Ramos (cell line): Measurements from ENCODE around the gene ARHGAP42.
"Not testable (repeated sequence)": the region's sequence is repeated elsewhere in the genome, so short reads cannot be mapped to it uniquely, and the experiment has no call there.

Source experiments
- in situ Hi-C: fragments of 300-500 bp; cut with MboI; formaldehyde crosslinking; loops from one replicate; pipeline ENCODE4 v1.14.3; 2022; ENCODE audit warnings: low sequenced_read_pairs; ENCODE audit not compliant: unreplicated experiment

Gene ARHGAP42

GRCh38 chr11:100687054-100687629 is at the start of gene ARHGAP42:
ARHGAP42 (plus strand) TSS chr11:100687288; CDS start chr11:100687679, 391 bp downstream.
- in situ Hi-C loops = no loop called here

- in situ Hi-C loops = no loop called here
Observed at GRCh38 chr11:100637706-100638105, 49.4 kb upstream of the ARHGAP42 start.

GRCh38 chr11:100638648-100639047 is 48.4 kb upstream of the ARHGAP42 start:
- in situ Hi-C loops = no loop called here

DNA sequence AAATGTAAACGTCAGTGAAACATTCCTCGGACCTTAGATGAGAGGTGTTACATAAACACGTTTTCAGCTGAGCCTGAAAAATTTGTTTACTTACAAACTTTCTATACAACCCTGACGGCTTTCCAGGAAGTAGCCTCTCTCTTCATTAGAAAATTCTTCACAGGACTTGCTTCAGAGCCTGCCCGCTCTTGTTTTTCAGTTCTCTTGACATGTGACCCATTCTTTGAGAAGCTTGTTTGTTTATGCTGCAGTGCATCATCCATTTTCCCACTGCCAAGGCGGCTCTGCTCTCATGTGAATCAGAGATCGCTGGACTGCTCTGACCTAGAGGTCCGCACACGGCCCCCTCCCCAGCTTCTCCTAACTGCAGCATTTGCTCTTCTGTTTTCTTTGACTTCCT is 47.9 kb upstream of the ARHGAP42 start:
- in situ Hi-C loops = no loop called here

DNA sequence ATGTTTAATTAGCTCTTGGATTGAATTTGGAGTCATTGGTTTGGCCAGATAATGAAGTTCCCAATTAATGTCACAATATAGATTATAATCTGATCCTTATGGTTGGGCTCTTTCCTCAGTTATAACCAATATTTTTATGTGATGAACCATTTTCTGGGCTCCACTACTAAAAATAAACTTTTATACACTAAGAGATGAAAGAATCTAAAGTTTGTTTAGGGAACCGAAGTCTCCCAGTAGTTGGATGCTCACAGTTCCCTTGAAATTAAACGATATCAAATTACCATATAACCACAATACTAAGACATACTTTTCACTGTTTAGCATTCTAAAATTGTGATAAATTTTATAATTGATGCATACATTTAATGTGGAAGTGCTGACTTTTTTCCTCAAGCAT is 47.0 kb upstream of the ARHGAP42 start:
- in situ Hi-C loops = no loop called here

- in situ Hi-C loops = no loop called here
Observed at GRCh38 chr11:100640646-100641045, 46.4 kb upstream of the ARHGAP42 start.

GRCh38 chr11:100641456-100641855 is 45.6 kb upstream of the ARHGAP42 start:
- in situ Hi-C loops = no loop called here

DNA sequence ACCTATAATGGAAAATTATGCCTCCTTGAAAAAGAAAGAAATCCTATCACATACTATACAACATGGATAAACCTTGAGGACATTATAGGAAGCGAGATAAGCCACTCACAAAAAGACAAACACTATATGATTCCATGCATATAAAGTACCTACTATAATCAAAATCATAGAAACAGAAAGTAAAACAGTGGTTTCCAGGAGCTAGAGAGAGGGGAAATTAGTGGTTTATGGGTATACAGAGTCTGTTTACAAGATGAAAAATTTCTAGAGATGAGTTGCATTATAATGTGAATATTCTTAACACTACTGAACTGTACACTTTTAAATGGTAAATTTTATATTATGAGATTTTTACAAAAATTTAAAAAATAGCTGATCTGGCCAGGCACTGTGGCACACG is 40.5 kb upstream of the ARHGAP42 start:
- in situ Hi-C loops = no loop called here

DNA sequence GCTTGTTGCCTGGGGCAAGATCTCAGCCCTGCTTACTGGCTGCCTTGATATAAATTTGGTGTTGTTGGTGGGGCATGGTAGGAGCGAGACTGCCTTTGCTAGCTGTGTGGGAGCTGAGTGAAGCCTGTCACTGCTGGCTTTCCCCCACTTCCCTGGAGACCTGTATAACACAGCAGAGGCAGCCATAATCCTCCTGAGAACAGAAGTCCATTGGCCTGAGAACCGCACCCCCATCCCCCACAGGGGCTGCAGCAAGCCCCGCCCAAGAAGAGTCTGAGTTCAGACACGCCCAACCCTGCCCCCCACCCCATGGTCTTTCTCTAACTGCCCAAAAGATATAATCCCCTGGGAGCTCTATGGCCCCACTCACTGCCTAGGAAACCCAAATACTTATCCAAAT is 39.2 kb upstream of the ARHGAP42 start:
- in situ Hi-C loops = no loop called here

- in situ Hi-C loops = no loop called here
Observed at GRCh38 chr11:100663583-100663982, 23.5 kb upstream of the ARHGAP42 start.

DNA sequence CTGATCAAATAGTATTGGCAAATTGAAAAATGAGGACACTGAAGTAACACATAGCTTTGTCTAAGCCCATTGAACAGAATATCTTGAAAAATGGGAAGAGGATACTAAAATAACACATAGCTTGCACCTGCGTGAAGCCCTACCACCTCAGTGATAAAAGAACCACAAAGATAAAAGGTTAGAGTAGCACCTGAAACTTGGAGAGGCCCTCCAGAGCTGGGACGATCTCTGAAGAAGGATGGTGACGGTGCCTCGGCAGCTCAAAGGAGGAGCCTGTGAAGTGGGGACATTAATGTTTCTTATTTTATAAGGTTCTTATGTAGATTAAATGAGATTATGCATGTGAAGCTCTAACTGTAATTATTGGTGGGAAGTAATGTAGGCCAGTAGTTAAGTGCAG is 23.1 kb upstream of the ARHGAP42 start:
- in situ Hi-C loops = no loop called here

DNA sequence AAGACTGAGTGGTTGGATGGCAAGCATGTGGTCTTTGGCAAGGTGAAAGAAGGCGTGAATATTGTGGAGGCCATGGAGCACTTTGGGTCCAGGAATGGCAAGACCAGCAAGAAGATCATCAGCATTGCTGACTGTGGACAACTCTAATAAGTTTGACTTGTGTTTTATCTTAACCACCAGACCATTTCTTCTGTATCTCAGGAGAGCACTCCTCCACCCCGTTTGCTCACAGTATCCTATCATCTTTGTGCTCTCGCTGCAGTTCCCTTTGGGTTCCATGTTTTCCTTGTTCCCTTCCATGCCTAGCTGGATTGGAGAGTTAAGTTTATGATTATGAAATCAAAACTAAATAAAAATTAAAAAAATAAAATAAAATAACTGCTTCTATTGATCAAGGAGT is 20.3 kb upstream of the ARHGAP42 start:
- in situ Hi-C loops = not testable (repeated sequence)

- in situ Hi-C loops = no loop called here
Observed at GRCh38 chr11:100667449-100667848, 19.6 kb upstream of the ARHGAP42 start.

DNA sequence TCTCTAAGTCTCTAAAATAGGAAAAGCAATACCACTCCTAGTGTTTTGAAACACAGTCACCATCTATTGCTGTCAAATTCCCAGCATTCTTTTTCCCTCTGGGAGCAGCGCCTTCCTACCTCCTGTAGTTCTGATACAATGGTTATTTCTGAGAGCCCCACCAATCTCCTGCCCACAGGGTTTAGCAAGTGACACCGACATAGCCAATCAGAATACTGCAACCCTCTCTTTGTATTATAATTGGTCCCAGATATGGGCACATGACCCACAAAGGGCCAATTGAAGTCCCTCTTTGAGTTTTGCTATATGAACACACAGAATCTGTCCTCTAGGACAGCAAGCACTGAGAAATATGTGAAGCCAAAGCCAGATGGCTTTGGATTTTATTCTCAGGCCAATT is 16.9 kb upstream of the ARHGAP42 start:
- in situ Hi-C loops = no loop called here

GRCh38 chr11:100671471-100671870 is 15.6 kb upstream of the ARHGAP42 start:
- in situ Hi-C loops = no loop called here

GRCh38 chr11:100672498-100673033 is 14.5 kb upstream of the ARHGAP42 start:
- in situ Hi-C loops = no loop called here

DNA sequence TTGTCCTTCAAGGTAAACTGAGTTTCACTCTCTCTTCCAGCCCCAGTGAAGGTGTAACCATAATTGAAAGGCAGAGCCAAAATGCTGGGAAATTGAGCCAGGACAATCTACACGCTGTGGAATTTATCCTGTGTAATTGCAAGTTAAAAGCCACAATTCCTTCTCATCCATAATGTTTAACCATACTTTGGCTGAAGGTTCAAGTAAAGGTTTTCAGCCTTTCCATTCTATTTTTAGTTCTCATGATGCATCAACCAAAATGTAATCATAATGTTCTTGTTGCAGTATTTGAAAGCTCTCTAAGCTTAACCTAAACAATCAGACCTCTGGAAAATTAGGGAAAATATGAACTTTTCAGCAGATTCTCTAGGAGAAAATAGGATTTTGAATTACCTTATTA is 14.0 kb upstream of the ARHGAP42 start:
- in situ Hi-C loops = no loop called here

- in situ Hi-C loops = no loop called here
Observed at GRCh38 chr11:100674212-100674611, 12.9 kb upstream of the ARHGAP42 start.

GRCh38 chr11:100675115-100675650 is 11.9 kb upstream of the ARHGAP42 start:
- in situ Hi-C loops = no loop called here

DNA sequence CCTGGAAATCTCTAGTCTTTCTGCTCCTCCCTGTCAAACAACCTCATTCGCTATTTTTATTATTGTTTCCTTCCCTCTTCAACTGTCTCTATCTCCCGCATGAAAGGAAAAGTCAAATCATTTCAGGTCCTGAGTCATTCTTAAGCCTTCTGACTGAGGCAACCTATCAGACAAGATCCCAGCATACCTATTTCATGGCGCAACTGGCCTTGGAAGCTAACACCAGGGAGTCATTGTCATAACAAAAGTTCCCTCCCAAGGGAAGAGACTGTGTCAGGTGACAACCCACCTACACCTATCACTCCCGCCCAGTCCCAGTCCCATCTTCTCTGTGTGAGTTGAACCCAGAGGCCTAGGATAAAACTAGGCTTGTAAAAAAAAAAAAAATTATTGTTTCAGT is 10.2 kb upstream of the ARHGAP42 start:
- in situ Hi-C loops = no loop called here

- in situ Hi-C loops = no loop called here
Observed at GRCh38 chr11:100677796-100678195, 9.3 kb upstream of the ARHGAP42 start.

DNA sequence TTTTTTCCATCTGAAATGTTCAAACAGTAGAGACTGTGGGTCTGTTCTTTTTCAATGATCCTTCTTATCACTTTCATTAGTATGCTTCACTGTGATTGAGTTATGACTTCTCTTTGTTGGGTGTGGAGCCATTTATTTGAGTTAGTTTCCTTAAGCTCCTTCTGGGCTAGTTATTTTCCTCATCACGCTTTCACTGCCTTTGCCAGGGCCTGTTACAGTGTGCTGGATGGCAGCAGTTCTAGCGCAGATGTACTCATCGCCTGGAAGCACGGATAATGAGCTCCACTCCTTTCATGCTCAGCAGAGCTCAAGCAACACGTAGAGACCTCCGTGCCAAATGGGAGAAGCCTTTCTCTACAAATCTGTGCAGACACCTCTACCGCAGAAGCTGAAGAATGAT is 7.0 kb upstream of the ARHGAP42 start:
- in situ Hi-C loops = no loop called here
